Fibroblast of mammary gland (primary cell): ENCODE data around the gene CCDC85A.

Experiments
- DNase-seq: peaks from one replicate; pipeline ENCODE4 v3.0.0-alpha.2; 2010; ENCODE audit warnings: low read depth
- H3K4me3 ChIP-seq: 2 replicates; pipeline ENCODE4 v1.5.1; 2011; ENCODE audit warnings: low read depth, mild to moderate bottlenecking, low read length, moderate library complexity; ENCODE audit not compliant: control insufficient read depth
- CTCF ChIP-seq: conservative IDR thresholded peaks from 2 replicates; pipeline ENCODE4 v1.5.1; 2011; ENCODE audit warnings: low read depth, low read length, inconsistent platforms; ENCODE audit not compliant: control insufficient read depth, insufficient read depth

CCDC85A gene

GRCh38 chr2:56192664-56193305 is 9.0 kb downstream of the CCDC85A start:
- TF ChIP-seq CTCF: no peak
- no peak for DNase-seq
- no peak overlapping the region for H3K4me3 ChIP-seq

- H3K4me3 ChIP-seq: no peak overlapping the region
- no peak for TF ChIP-seq CTCF
- DNase-seq: peak; percentile 60
These were observed 11.8 kb downstream of the CCDC85A start for GRCh38 chr2:56195563-56195962.

- H3K4me3 ChIP-seq: no peak overlapping the region
- no peak for TF ChIP-seq CTCF
- DNase-seq: no peak
These were observed 14.0 kb downstream of the CCDC85A start for GRCh38 chr2:56197816-56198215.

GRCh38 chr2:56198936-56199335 is 15.1 kb downstream of the CCDC85A start:
- TF ChIP-seq CTCF: no peak
- DNase-seq: no peak
- H3K4me3 ChIP-seq: no peak overlapping the region

GRCh38 chr2:56199492-56199891 is 15.7 kb downstream of the CCDC85A start:
- TF ChIP-seq CTCF: no peak
- peak; percentile 78 for DNase-seq
- H3K4me3 ChIP-seq: no peak overlapping the region

GRCh38 chr2:56202381-56203121 is 18.8 kb downstream of the CCDC85A start:
- no peak for DNase-seq
- no peak for TF ChIP-seq CTCF
- no peak overlapping the region for H3K4me3 ChIP-seq
